NCI-H2107 treated with DMSO at 0.1 percent for 48 hours (cell line): ENCODE results near the gene PHYHIPL.
A peak's percentile ranks its signal among the peaks of the same experiment; 100 is the strongest.

Experiments used
- DNase-seq: peaks from one replicate; lab custom pipeline; 2025; ENCODE audit not compliant: unreplicated experiment; lab: John Stamatoyannopoulos, UW

PHYHIPL gene

GRCh38 chr10:59176241-59177030, at the start of gene PHYHIPL:
Gene PHYHIPL (plus strand): TSS chr10:59176643. CDS start chr10:59176854, 211 bp downstream.
- peak; percentile 54 for DNase-seq

- no peak for DNase-seq
These were observed 49.5 kb upstream of the PHYHIPL start for GRCh38 chr10:59126991-59127390.

DNA sequence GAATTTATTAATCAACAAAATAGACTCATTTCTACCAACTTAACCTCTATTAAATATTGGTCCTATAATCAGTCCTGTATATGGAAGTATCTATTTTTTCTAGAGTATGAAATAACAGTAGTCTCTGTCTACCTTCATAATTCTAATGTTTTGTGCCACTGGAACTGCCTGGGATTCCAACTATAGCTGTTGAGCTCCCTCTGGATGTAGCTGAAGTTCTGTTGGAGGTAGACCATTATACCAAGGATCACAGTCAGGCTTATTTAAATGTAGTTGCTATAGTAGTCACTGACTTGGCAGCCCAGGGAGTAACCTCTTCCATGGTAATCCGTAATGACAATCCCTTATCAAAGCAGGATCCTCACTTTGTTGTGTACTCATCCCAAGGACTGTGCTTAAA, 48.5 kb upstream of the PHYHIPL start:
- no peak for DNase-seq

GRCh38 chr10:59129867-59130266, 46.6 kb upstream of the PHYHIPL start:
- no peak for DNase-seq

- no peak for DNase-seq
These were observed 44.8 kb upstream of the PHYHIPL start for GRCh38 chr10:59131666-59132065.

- no peak for DNase-seq
These were observed 42.4 kb upstream of the PHYHIPL start for GRCh38 chr10:59133841-59134593.

GRCh38 chr10:59134785-59135184, 41.7 kb upstream of the PHYHIPL start:
- DNase-seq, result no peak

DNA sequence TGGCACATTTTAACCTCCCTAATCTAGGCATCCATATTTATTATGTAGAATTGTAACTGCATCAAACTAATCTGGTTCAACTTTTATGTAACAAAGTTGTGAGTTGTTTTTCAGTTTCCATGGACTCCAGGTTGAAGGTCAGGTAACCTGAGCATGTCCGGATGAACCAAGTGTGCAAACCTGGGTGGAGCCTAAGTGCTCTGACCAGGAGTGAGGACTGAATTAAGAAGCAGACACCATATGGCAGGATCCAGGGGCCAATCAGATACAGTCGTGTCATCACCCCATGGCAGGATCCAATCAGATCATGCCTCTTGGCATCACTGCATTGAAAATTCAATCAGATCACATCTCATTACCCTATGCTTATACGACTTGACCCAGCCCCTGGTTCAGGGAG, 41.2 kb upstream of the PHYHIPL start:
- DNase-seq, result no peak

DNA sequence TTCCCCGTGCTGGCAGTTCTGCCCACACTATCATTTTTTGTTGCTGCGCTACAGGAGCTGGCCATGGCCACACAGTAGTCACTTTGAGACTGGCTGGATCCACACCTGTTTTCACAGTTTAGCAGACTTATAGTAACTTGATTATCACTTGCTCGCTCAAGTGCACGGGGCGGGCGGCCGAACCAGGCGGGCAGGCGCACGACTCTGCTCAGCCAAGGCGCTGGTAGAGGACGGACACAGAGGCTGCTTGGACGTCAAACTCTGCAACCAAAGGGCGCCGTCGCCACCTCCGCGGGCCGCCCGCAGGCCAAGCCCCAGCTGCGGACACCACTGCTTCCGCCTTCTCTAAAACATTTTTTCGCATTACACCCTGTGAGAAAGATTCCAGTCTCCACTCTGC, 38.4 kb upstream of the PHYHIPL start:
- DNase-seq, result no peak

GRCh38 chr10:59143544-59143943, 32.9 kb upstream of the PHYHIPL start:
- DNase-seq, result no peak

GRCh38 chr10:59148701-59149100, 27.7 kb upstream of the PHYHIPL start:
- no peak for DNase-seq

DNA sequence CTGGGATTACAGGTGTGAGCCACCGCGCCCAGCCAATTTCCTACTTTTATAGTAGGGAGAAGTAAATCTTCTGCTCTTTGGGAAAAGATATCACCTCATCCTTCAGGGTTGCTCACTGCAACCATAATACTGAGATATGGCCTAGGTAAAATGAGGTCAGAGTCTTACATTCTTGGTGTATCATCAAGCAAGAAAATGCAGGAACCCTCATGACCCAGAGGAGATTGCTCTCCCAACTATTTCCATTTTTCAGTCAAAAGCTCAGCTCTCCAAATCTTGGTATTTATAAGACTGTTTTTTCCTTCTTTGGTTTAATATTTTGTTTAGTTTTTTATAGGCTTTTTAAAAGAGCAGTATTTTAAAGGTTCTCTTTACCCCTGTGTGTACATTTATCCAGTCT, 20.9 kb upstream of the PHYHIPL start:
- DNase-seq, result no peak

DNA sequence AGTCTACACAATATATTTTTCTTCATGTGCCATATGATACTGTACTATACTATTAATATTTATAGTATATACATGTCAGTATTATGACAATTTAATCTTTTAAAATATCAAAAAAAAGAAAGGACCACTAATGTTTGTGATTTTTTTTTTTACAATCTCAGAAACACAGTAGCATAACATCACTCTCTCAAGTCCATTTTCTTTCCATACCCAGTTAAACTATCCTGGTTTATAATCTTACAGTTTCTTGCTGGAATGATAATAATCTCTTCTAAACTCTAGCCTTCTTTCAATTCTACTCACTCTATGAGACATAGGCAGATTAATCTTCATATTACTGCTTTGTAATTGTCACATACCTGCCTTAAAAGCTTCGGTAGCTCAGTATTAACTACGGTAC, 8.9 kb upstream of the PHYHIPL start:
- DNase-seq, result no peak

GRCh38 chr10:59172567-59172966, 3.9 kb upstream of the PHYHIPL start:
- no peak for DNase-seq

- DNase-seq, result no peak
These were observed 3.0 kb upstream of the PHYHIPL start for GRCh38 chr10:59173414-59173813.

- DNase-seq, result peak; percentile 18
These were observed 754 bp upstream of the PHYHIPL start for GRCh38 chr10:59175538-59176240.

DNA sequence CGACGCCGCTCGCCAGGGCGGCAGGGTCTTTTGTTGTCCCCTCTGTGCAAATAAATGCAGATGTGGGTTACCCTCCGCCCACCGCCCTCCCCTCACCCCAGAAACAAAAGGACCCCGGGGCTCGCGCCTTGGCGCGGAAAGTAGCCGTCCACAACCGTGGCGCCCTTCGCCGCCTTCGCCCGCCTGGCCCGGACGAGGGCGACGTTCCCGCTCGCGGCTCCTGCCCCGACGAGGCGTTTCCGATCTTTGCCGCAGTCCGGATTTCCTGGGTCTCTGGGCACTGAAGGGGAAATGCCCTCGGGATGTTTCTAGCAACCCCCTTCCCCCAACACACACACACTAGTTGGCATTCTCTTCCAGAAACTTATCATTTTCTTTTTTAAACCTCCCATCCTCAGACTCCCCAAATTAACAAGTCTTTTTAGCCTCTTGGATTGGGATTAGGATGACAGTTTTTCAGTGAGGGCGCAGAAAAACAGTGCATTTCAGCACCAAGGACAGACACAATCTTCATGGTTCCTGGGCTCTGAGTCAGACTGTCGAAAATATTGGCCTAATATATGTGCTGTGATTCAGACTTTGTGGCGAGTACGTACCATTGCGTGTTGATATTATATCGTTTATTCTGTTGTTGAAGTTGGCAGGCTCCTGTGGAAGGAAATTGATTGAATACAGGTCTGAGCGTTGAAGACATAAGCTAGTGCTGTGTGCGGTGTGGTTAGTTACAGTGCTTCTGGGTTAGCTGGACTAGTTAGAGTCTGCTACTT, 771 bp downstream of the PHYHIPL start:
- peak; percentile 52 for DNase-seq

- DNase-seq, result no peak
These were observed 1.4 kb downstream of the PHYHIPL start for GRCh38 chr10:59177836-59178235.

- DNase-seq, result no peak
These were observed 2.6 kb downstream of the PHYHIPL start for GRCh38 chr10:59179068-59179467.

DNA sequence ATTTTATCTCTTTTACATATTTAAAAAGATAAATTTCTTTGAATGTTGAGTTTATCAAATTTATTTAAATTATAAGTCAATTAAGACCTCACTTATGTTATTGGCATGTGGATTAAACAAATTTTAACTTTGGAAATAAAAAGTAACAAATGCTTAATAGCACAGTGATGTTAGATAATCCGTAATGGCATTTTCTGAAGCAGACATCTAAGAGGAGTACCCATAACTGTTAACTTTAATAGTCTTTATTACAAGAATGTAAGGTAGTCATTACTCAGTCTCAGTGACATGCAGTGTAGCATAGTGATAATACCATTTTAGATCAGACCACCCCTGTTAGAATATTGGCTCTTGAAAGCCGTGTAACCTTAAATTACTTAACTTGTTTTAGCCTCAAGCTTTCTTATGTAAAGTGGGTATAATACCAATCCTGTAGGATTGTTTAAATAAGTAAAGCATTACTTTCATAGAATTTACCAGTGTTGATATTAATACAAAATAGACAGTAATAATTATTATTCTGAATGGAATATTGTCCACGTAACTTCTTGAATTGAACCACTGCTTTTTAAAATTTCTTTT, 4.3 kb downstream of the PHYHIPL start:
- no peak for DNase-seq

GRCh38 chr10:59181668-59182067, 5.2 kb downstream of the PHYHIPL start:
- peak; percentile 54 for DNase-seq
